ENCODE measurements around the gene NCKAP5.
"Not testable (repeated sequence)": the region's sequence is repeated elsewhere in the genome, so short reads cannot be mapped to it uniquely, and the experiment has no call there.

Gene NCKAP5

GRCh38 chr2:133221398-133221797 lies 346.9 kb downstream of the NCKAP5 start:
- in situ Hi-C loops (cut with MboI; ENCODE audit: low pct_unique_long_range_greater_than_20kb, low sequenced_read_pairs, unreplicated experiment) = no loop called here
- DNase-seq (ENCODE audit: low spot score) = no peak
- no peak for TF ChIP-seq CTCF (IDR thresholded peaks at IDR 0.05; ENCODE audit: extremely low read depth, insufficient read depth, missing control alignments)

GRCh38 chr2:133218204-133218603 lies 350.1 kb downstream of the NCKAP5 start:
- TF ChIP-seq CTCF (IDR thresholded peaks at IDR 0.05; ENCODE audit: extremely low read depth, insufficient read depth, missing control alignments) = no peak
- in situ Hi-C loops (cut with MboI; ENCODE audit: low pct_unique_long_range_greater_than_20kb, low sequenced_read_pairs, unreplicated experiment) = no loop called here
- no peak for DNase-seq (ENCODE audit: low spot score)

GRCh38 chr2:133215477-133215876 lies 352.8 kb downstream of the NCKAP5 start:
- TF ChIP-seq CTCF (IDR thresholded peaks at IDR 0.05; ENCODE audit: extremely low read depth, insufficient read depth, missing control alignments) = no peak
- in situ Hi-C loops (cut with MboI; ENCODE audit: low pct_unique_long_range_greater_than_20kb, low sequenced_read_pairs, unreplicated experiment) = no loop called here
- no peak for DNase-seq (ENCODE audit: low spot score)

- no peak for DNase-seq (ENCODE audit: low spot score)
- TF ChIP-seq CTCF (IDR thresholded peaks at IDR 0.05; ENCODE audit: extremely low read depth, insufficient read depth, missing control alignments) = no peak
- in situ Hi-C loops (cut with MboI; ENCODE audit: low pct_unique_long_range_greater_than_20kb, low sequenced_read_pairs, unreplicated experiment) = no loop called here
Measured at GRCh38 chr2:133213651-133214050, 354.6 kb downstream of the NCKAP5 start.

- DNase-seq (ENCODE audit: low spot score) = no peak
- in situ Hi-C loops (cut with MboI; ENCODE audit: low pct_unique_long_range_greater_than_20kb, low sequenced_read_pairs, unreplicated experiment) = no loop called here
- TF ChIP-seq CTCF (IDR thresholded peaks at IDR 0.05; ENCODE audit: extremely low read depth, insufficient read depth, missing control alignments) = no peak
Measured at GRCh38 chr2:133209325-133209724, 358.9 kb downstream of the NCKAP5 start.

- DNase-seq (ENCODE audit: low spot score); in situ Hi-C loops (cut with MboI; ENCODE audit: low pct_unique_long_range_greater_than_20kb, low sequenced_read_pairs, unreplicated experiment): not testable (repeated sequence)
Measured at GRCh38 chr2:133206666-133207065, 361.6 kb downstream of the NCKAP5 start.

- no peak for TF ChIP-seq CTCF (IDR thresholded peaks at IDR 0.05; ENCODE audit: extremely low read depth, insufficient read depth, missing control alignments)
- no peak for DNase-seq (ENCODE audit: low spot score)
- in situ Hi-C loops (cut with MboI; ENCODE audit: low pct_unique_long_range_greater_than_20kb, low sequenced_read_pairs, unreplicated experiment) = no loop called here
Measured at GRCh38 chr2:133204421-133204820, 363.8 kb downstream of the NCKAP5 start.
